Measurements from ENCODE around the gene TTL.

Gene TTL

DNA sequence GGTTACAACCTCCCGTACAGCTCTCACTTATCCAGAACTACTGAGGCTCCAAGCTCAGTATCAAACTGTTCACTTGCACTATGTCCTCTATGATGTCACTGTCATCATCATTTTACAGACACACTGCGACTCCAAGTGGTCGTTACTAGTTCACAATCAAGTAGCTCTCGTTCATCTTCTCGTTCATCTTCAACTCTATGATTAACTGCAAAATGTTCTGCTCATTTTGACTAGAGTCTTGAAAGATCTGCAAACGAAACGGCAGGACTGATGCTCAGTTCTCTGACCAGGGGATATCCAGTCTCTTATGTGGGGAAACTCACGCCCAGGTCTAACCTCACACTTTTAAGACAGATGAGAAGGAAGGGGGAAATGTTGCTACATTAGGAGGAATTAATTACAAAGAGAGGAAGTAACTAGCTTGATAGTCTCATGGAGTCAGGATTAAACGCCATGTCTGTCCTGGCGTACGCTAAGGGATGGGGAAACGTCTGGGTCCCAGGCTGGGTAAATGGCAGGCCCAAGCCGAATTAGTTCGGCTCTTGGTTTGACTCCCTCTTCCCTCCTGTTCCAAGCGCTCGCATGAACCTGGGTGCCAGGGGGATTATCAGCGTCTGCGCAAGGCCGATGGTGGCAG, 101.7 kb downstream of the TTL start:
- no peak for DNase-seq (ENCODE audit: low read depth, low spot score)

DNA sequence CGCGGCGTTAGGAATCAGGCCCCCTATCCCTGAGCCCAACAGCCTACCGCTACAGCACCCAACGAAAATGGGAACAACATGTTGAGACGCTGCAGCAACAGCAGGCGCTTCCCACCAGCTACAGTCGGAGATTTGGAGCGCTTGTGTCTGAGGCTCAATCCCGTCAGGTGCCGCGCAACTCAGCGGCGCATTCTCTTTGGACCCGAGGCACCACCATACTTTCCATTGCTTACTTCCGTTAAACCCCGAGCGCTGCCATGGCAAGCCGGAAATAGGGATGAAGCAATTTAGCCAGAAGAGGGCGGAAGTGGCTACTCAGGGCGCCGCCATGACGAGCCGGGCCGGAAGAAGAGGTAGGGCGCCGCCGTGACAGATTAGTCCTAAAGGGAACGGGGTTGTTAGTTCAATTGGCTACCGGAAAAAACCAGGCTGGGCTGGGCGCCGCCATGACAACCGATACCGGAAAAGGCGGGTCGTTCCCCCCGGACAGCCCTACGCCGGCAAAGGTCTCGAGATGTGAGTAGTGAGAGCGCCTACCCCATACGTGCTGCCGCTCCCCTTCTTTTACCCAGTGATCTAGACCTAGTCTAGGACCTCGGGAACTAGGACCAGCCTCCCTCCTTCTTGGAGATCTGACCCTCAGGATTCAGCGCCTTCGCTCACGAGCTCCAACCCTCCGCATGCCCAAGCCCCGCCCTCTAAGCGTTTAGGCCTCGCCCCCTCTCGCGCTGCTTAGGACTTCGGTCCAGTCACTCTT, 102.4 kb downstream of the TTL start, which contains the start of gene CHCHD5:
Gene CHCHD5, plus strand, starts transcription at position 476 of the 757 bp plus-strand sequence. Its CDS starts 39 bp downstream, at position 515.
- DNase-seq (ENCODE audit: low read depth, low spot score), result peak; percentile 90

DNA sequence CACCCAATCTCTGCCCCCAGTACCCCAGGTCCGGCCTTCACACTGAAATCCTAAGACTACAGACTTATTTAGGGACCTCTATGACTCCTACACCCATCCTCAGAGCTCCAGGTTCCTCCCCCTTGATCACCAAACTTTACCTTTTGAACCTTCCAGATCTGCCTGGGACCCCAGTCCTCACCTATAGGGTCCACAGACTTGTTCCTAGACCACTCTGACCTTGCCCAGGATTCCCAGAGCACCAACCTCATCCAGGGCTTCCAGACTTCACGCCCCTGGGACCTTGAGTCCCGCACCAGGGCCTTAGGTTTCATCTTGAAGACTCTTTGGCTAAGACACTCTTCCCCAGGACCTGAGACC, 102.9 kb downstream of the TTL start:
- DNase-seq (ENCODE audit: low read depth, low spot score), result no peak

DNA sequence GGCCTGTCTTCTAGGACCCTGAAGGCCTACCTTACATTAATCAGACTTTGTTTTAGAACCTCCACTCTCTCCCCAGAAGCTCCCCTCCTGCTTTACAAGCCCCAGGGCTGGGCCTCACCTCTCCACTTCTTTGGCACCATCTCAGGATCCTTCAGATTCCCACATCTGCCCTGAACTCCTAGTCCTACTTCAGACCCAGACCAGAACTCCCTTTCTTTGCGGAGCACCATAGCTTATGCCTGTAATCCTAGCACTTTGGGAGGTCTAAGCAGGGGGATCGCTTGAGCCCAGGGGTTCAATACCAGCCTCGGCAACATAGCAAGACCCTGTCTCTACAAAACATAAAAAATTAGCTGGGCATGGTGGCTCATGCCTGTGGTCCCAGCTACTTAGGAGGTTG, 103.4 kb downstream of the TTL start:
- DNase-seq (ENCODE audit: low read depth, low spot score), result no peak

DNA sequence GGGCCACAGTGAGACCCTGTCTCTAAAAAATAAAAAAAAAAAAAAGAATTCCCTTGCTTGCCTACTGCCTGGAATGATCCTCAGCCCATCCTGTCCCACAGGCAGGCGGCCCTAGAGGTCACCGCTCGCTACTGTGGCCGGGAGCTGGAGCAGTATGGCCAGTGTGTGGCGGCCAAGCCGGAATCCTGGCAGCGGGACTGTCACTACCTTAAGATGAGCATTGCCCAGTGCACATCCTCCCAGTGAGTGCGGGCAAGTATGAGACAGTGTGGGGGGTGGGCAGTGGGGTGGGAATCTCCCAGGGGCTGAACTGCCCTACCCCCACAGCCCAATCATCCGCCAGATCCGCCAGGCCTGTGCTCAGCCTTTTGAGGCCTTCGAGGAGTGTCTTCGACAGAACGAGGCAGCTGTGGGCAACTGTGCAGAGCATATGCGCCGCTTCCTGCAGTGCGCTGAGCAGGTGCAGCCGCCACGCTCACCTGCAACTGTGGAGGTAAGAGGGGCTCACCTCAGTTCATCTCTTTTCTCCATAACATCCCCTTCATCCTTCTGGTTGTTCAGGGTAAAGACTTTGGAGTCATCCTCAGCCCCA, 104.0 kb downstream of the TTL start:
- no peak for DNase-seq (ENCODE audit: low read depth, low spot score)

DNA sequence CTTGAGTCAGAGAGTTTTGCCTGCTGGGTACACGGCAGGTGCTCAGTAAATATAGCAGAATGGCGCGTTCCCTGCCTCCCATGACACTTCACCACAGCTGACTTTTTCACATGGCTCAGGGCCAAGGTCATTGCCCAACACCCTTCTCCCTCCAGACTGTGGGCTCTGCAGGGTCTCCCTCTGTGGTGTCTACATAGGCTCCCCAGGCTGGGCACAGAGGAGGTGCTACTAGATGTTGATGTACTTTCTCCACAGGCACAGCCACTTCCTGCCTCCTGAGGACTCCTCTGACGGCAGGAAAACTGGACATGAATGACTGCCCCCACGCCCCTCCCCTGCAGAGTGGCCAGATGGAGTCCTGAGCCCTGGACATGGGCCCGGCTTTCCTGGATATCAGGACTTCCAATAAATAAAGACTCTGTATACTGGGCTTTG, 106.7 kb downstream of the TTL start:
- no peak for DNase-seq (ENCODE audit: low read depth, low spot score)
